HCT116 (cell line): ENCODE results near the gene NT5E. TPM values are rescaled to one million over a fixed set of nuclear protein-coding genes. Genes with fewer than 3 reads are reported as not detected.
A peak's percentile ranks its signal among the peaks of the same experiment; 100 is the strongest.

Source experiments
- ATAC-seq: fragments of 200-7000 bp; cut with Tn5 transposase; 2 replicates; pipeline ENCODE4 v1.9.1; 2020; ENCODE audit warnings: mild to moderate bottlenecking, moderate library complexity
- BruUV-seq: library from RNA; stranded (reverse); fragments of 400-500 nt; replicated peaks from 2 replicates; lab custom pipeline; 2021; lab: Mats Ljungman, UMichigan
- CTCF ChIA-PET: fragments of 300-600 bp; sonication (Branson Sonifier 250); formaldehyde crosslinking; loops from one replicate; lab custom pipeline; 2021; ENCODE audit warnings: antibody characterized with exemption; lab: Charles Lee
- POLR2A ChIA-PET: fragments of 300-600, 350-600 bp; sonication (Branson Sonifier 250); formaldehyde crosslinking; loops from one replicate; lab custom pipeline; 2021; ENCODE audit warnings: antibody characterized with exemption; lab: Charles Lee
- RAD21 ChIA-PET, 2 experiments: fragments of 300-600 bp; sonication (Branson Sonifier 250); formaldehyde crosslinking; loops; one replicate each; lab custom pipeline; 2023; ENCODE audit warnings: low total read pairs in 2 of 2; ENCODE audit not compliant: uncharacterized antibody in 2 of 2, unreplicated experiment in 2 of 2, low non-redundant PET in 1 of 2; lab: Charles Lee
- DNase-seq: peaks from one replicate; pipeline ENCODE4 v3.0.0-alpha.2; 2010; ENCODE audit warnings: low read depth, low spot score
- H2AFZ ChIP-seq: fragments of 200-600 bp; shearing (Covaris generic), sonication (generic); 2 replicates; pipeline ENCODE4 v1.6.1; 2017; ENCODE audit warnings: low read depth, mixed run types, mixed read lengths, antibody characterized with exemption, low read length; ENCODE audit not compliant: poor library complexity, severe bottlenecking
- H3K27ac ChIP-seq: 2 replicates; pipeline ENCODE4 v1.5.1; 2012; ENCODE audit warnings: low read depth, low read length
- H3K27me3 ChIP-seq: fragments of 200-600 bp; sonication (generic); 2 replicates; pipeline ENCODE4 v1.6.1; 2016; ENCODE audit warnings: mixed run types, low read length, mixed read lengths; ENCODE audit not compliant: insufficient read depth
- H3K36me3 ChIP-seq, 2 experiments: fragments of 200-500 bp in 1 of 2; fragments of 200-600 bp in 1 of 2; sonication (Bioruptor generic) in 1 of 2; sonication (generic) in 1 of 2; 2 replicates each; pipeline versions ENCODE4 v1.5.1 to v1.6.1; 2014 to 2016; ENCODE audit warnings: low read length in 2 of 2, inconsistent platforms in 1 of 2, mixed read lengths in 1 of 2, mixed run types in 1 of 2; ENCODE audit not compliant: insufficient read depth in 2 of 2, control insufficient read depth in 1 of 2
- H3K4me1 ChIP-seq, 2 experiments: fragments of 200-600 bp in 1 of 2; sonication (generic) in 1 of 2; 2 replicates each; pipeline versions ENCODE4 v1.5.1 to v1.6.1; 2012 to 2017; ENCODE audit warnings: low read length in 2 of 2, inconsistent platforms in 1 of 2, mild to moderate bottlenecking in 1 of 2, mixed read lengths in 1 of 2, mixed run types in 1 of 2, moderate library complexity in 1 of 2; ENCODE audit not compliant: insufficient read depth in 2 of 2, control insufficient read depth in 1 of 2
- H3K4me2 ChIP-seq: fragments of 200-600 bp; sonication (generic); 2 replicates; pipeline ENCODE4 v1.6.1; 2017; ENCODE audit warnings: mixed run types, low read length, mixed read lengths
- H3K4me3 ChIP-seq, 2 experiments: fragments of 200-600 bp in 1 of 2; sonication (generic) in 1 of 2; replicated peaks in 1 of 2; 2 replicates each; pipeline ENCODE4 v1.5.1; 2011 to 2016; ENCODE audit warnings: low read length in 2 of 2, control low read depth in 1 of 2, low read depth in 1 of 2, mild to moderate bottlenecking in 1 of 2, mixed read lengths in 1 of 2, mixed run types in 1 of 2
- H3K79me2 ChIP-seq: fragments of 200-600 bp; sonication (generic); 2 replicates; pipeline ENCODE4 v1.6.1; 2017; ENCODE audit warnings: mild to moderate bottlenecking, mixed run types, low read length, moderate library complexity, mixed read lengths; ENCODE audit not compliant: insufficient read depth
- H3K9ac ChIP-seq: fragments of 200-600 bp; sonication (generic); 2 replicates; pipeline ENCODE4 v1.6.1; 2016; ENCODE audit warnings: low read length, mixed read lengths
- H3K9me2 ChIP-seq: fragments of 200-600 bp; sonication (generic), shearing (Covaris generic); 2 replicates; pipeline ENCODE4 v1.6.1; 2017; ENCODE audit warnings: mixed run types, mild to moderate bottlenecking, moderate library complexity; ENCODE audit not compliant: insufficient read depth
- H3K9me3 ChIP-seq, 2 experiments: fragments of 200-500 bp in 1 of 2; fragments of 200-600 bp in 1 of 2; sonication (Bioruptor generic) in 1 of 2; sonication (generic) in 1 of 2; 2 replicates each; pipeline ENCODE4 v1.6.1; 2014 to 2017; ENCODE audit warnings: low read length in 2 of 2, mixed read lengths in 2 of 2, inconsistent platforms in 1 of 2, low read depth in 1 of 2, mild to moderate bottlenecking in 1 of 2, mixed run types in 1 of 2, moderate library complexity in 1 of 2; ENCODE audit not compliant: control insufficient read depth in 1 of 2, insufficient read depth in 1 of 2
- H4K20me1 ChIP-seq: fragments of 200-600 bp; sonication (generic), shearing (Covaris generic); 2 replicates; pipeline ENCODE4 v1.6.1; 2017; ENCODE audit warnings: mixed run types, mild to moderate bottlenecking, moderate library complexity; ENCODE audit not compliant: insufficient read depth
- ATF3 ChIP-seq: IDR thresholded peaks from 2 replicates; pipeline ENCODE4 v1.6.1; 2012
- CEBPB ChIP-seq: IDR thresholded peaks from 2 replicates; pipeline ENCODE4 v1.6.1; 2012; ENCODE audit warnings: low read depth
- EGR1 ChIP-seq: IDR thresholded peaks from 2 replicates; pipeline ENCODE4 v1.6.1; 2012; ENCODE audit warnings: low read depth
- EZH2 ChIP-seq: fragments of 200-600 bp; sonication (generic); IDR thresholded peaks from 2 replicates; pipeline ENCODE4 v1.6.1; 2017; ENCODE audit warnings: antibody characterized with exemption, mixed run types
- JUND ChIP-seq: IDR thresholded peaks from 2 replicates; pipeline ENCODE4 v1.6.1; 2012
- POLR2AphosphoS5 ChIP-seq: IDR thresholded peaks from 2 replicates; pipeline ENCODE4 v1.6.1; 2011; ENCODE audit warnings: mild to moderate bottlenecking, low read depth, low read length, moderate library complexity
- SIN3A ChIP-seq: IDR thresholded peaks from 2 replicates; pipeline ENCODE4 v1.6.1; 2012; ENCODE audit warnings: low read depth
- SRF ChIP-seq: IDR thresholded peaks from 2 replicates; pipeline ENCODE4 v1.6.1; 2012; ENCODE audit warnings: low read depth
- YY1 ChIP-seq: IDR thresholded peaks from 2 replicates; pipeline ENCODE4 v1.6.1; 2011; ENCODE audit warnings: low read length, low read depth, moderate library complexity, mild to moderate bottlenecking; ENCODE audit not compliant: insufficient replicate concordance; ENCODE audit errors: extremely low read depth
- ZBTB33 ChIP-seq: IDR thresholded peaks from 2 replicates; pipeline ENCODE4 v1.6.1; 2011; ENCODE audit warnings: mild to moderate bottlenecking, low read length, moderate library complexity; ENCODE audit not compliant: insufficient replicate concordance; ENCODE audit errors: extremely low read depth
- ZFX ChIP-seq: fragments of 450-650 bp; IDR thresholded peaks from 2 replicates; pipeline ENCODE4 v1.6.1; 2017
- intact Hi-C: fragments of 100-400 bp; cut with micrococcal nuclease; formaldehyde crosslinking; loops from 2 replicates; pipeline ENCODE4 v1.10.0; 2022
- total RNA-seq: library from RNA; stranded (reverse); gene quantifications from one replicate; pipeline ENCODE4 v1.2.1, GENCODE V29; 2021; ENCODE audit not compliant: unreplicated experiment

NT5E gene
- total RNA-seq, 1 experiment from 2014 or later = 68.2 TPM

GRCh38 chr6:85464722-85465150 is 14.9 kb downstream of the NT5E start (continued):
- TF ChIP-seq YY1 (peak; percentile 54), EGR1 (no peak)

GRCh38 chr6:85465762-85466161 is 15.9 kb downstream of the NT5E start:
- RAD21 ChIA-PET = no interaction called here
- Histone ChIP-seq H3K9me2 (no peaks in the 10 kb centered on the region), H3K27ac (peak overlapping the region; percentile 80), H2AFZ (no peak overlapping the region), H3K4me2 (peak overlapping the region; percentile 80), H4K20me1 (no peaks in the 10 kb centered on the region), H3K36me3 (0 out of 4 replicates have a peak, but pooled peaks cover 0 to 5% of the 10 kb centered on the region in 2 experiments), H3K79me2 (no peaks in the 10 kb centered on the region), H3K4me3 (no peak overlapping the region), H3K4me1 (peaks cover 41 to 94% of the 10 kb centered on the region in 2 experiments), H3K9ac (peak overlapping the region; percentile 65), H3K9me3 (no peaks in the 10 kb centered on the region), H3K27me3 (no peaks in the 10 kb centered on the region)
- POLR2A ChIA-PET = interaction anchor here (3.4 kb wide), 1 partner anchor 15 kb away, joined by 45 read pairs; the partner anchor contains the start of gene NT5E
- CTCF ChIA-PET = no interaction called here
- no peak for TF ChIP-seq SIN3A
- TF ChIP-seq EZH2 = no peak
- TF ChIP-seq ATF3 = no peak
- no peak for TF ChIP-seq ZBTB33
- no peak for TF ChIP-seq EGR1
- no peak for TF ChIP-seq CEBPB
- 0 out of 2 replicates have a peak, but pooled peaks have one; percentile 20 for TF ChIP-seq ZFX
- TF ChIP-seq JUND = no peak
- TF ChIP-seq POLR2AphosphoS5 = peak; percentile 25; the same call in 1 of the 2 replicates
- TF ChIP-seq SRF = no peak
- DNase-seq (no peak), ATAC-seq (no peak)
- BruUV-seq = no TSS peak
- intact Hi-C loops = loop anchor here (10.0 kb wide), 1 partner anchor 209 kb away; no protein-coding TSS in a partner anchor
